A549 (cell line): ENCODE data around the gene ABCA13.

Source experiments
- CBX8 ChIP-seq: fragments of 200-600 bp; sonication (generic); IDR thresholded peaks from 2 replicates; pipeline ENCODE4 v1.6.1; 2016
- CHD2 ChIP-seq: fragments of 150-350 bp; IDR thresholded peaks from 2 replicates; pipeline ENCODE4 v1.6.1; 2014; ENCODE audit warnings: low read length; ENCODE audit not compliant: partially characterized antibody
- CTCF ChIP-seq: fragments of >200 bp; sonication (Bioruptor Twin); formaldehyde crosslinking; IDR thresholded peaks from 3 replicates; pipeline ENCODE4 v1.5.1; 2016
- EP300 ChIP-seq, 2 experiments: fragments of >200 bp; sonication (Bioruptor Twin); formaldehyde crosslinking; IDR thresholded peaks; 2 replicates in 1 of 2; 3 replicates in 1 of 2; pipeline ENCODE4 v1.6.1; 2016 to 2017
- HOXA7 ChIP-seq: fragments of 250-450 bp; sonication (Bioruptor Pico); IDR thresholded peaks from 2 replicates; pipeline ENCODE4 v1.5.0; 2020; ENCODE audit warnings: mild to moderate bottlenecking, moderate library complexity
- KDM1A ChIP-seq: fragments of 200-600 bp; sonication (generic); IDR thresholded peaks from 2 replicates; pipeline ENCODE4 v1.6.1; 2016; ENCODE audit warnings: low read depth, mild to moderate bottlenecking
- MAX ChIP-seq: IDR thresholded peaks from 2 replicates; pipeline ENCODE4 v1.6.1; 2012
- MYC ChIP-seq: IDR thresholded peaks from 2 replicates; pipeline ENCODE4 v1.6.1; 2012; ENCODE audit warnings: mild to moderate bottlenecking, inconsistent platforms, low read length, improper control_type of control experiment, borderline replicate concordance
- RCOR1 ChIP-seq: fragments of 150-350 bp; IDR thresholded peaks from 2 replicates; pipeline ENCODE4 v1.6.1; 2014; ENCODE audit warnings: antibody characterized with exemption, low read length, low read depth
- REST ChIP-seq: fragments of 200-600 bp; sonication (generic); IDR thresholded peaks from 2 replicates; pipeline ENCODE4 v1.6.1; 2016; ENCODE audit warnings: antibody characterized with exemption, mild to moderate bottlenecking, moderate library complexity
- RFX5 ChIP-seq: fragments of 450-650 bp; IDR thresholded peaks from 2 replicates; pipeline ENCODE4 v1.7.1; 2014; ENCODE audit warnings: antibody characterized with exemption, mild to moderate bottlenecking, moderate library complexity
- SMC3 ChIP-seq: fragments of >200 bp; sonication (Bioruptor Twin); formaldehyde crosslinking; IDR thresholded peaks from 3 replicates; pipeline ENCODE4 v1.6.1; 2018; ENCODE audit warnings: inconsistent platforms
- USF2 ChIP-seq: fragments of 450-650 bp; IDR thresholded peaks from 2 replicates; pipeline ENCODE4 v1.6.1; 2014; ENCODE audit warnings: antibody characterized with exemption
- ZNF302 ChIP-seq: fragments of 250-450 bp; sonication (Bioruptor Pico); IDR thresholded peaks from 2 replicates; pipeline ENCODE4 v1.9.0; 2021; ENCODE audit warnings: inconsistent platforms, mild to moderate bottlenecking, moderate library complexity

GRCh38 chr7:48691788-48692187, 520.5 kb downstream of the ABCA13 start:
- TF ChIP-seq CTCF: no peak
- TF ChIP-seq HOXA7 (CRISPR knock-in tag): no peak
- TF ChIP-seq CBX8: no peak
- TF ChIP-seq ZNF302: no peak
- TF ChIP-seq USF2: no peak
- no peak for TF ChIP-seq MAX
- TF ChIP-seq CHD2: no peak
- TF ChIP-seq MYC: no peak
- TF ChIP-seq RCOR1: no peak
- TF ChIP-seq REST: no peak
- TF ChIP-seq SMC3: no peak
- TF ChIP-seq KDM1A: no peak
- TF ChIP-seq RFX5: no peak
- TF ChIP-seq EP300 (IDR thresholded peaks at IDR 0.05): no peak
